GM18508 (cell line): ENCODE measurements around the gene COL21A1.
A peak's percentile ranks its signal among the peaks of the same experiment; 100 is the strongest.
"Not testable (repeated sequence)": the region's sequence is repeated elsewhere in the genome, so short reads cannot be mapped to it uniquely, and the experiment has no call there.

ENCODE experiments used
- ATAC-seq: cut with Tn5 transposase; IDR thresholded peaks from one replicate; pipeline ENCODE4 v1.9.1; 2021; ENCODE audit warnings: moderate number of reproducible peaks; ENCODE audit not compliant: insufficient read depth, unreplicated experiment

COL21A1 gene

DNA sequence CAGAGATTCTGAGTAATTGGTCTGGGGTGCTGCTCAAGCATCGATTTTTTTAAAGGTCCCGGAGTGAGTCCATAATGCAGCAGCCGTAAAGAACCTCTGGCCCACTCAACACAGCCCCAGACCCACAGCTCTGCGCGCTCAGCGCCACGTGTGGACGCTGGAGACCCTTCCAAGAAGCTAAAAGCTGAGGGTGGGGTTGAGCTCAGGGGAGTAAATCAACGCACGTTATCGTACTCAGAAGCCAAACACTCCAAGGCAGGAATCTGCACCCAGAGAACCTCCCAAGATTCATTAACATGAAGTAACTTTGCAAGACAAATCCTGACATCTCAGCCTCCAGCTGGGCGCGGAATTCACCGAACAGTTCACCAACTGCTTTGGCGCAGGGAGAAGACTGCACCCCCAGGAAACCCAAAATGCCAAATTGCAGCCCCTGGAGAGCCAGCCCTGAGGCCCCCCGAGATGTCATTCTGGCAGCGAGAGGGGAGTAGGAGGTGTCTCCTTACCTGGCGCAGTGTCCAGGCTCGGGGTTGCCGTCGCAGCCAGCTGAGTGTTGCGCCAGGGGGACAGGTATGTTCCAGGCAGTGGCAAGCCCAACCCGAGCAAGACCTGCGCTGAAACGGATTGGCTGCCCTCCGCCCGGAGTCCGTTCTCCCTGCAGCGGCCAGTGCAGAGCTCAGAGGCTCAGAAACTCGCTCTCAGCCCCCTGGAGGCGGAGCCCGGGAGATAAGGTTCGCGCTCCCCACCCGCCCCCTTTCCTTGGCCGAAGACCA lies at the start of gene COL21A1:
COL21A1 (minus strand) TSS at position 700 of the 773 bp plus-strand sequence. CDS start 64,962 bp downstream, outside the sequence.
- no peak for ATAC-seq

DNA sequence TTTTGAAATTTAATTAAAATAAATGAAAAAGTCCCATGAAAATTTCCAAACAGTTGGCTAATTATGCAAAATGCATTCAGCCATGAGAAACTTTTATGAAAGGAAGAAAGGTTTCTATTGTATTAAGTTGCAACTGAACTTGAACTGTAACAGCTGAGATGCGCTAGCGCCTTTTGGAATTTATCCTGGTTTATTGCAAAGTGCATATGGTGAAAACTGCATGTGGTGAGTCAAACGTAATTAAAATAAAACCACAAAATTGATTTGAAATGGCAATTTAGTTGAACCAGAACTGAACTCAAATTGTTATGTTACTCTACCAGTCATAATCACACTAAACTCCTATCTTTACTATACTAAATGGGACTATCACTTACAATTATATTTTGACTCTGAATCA lies 46.4 kb upstream of the COL21A1 start:
- no peak for ATAC-seq

DNA sequence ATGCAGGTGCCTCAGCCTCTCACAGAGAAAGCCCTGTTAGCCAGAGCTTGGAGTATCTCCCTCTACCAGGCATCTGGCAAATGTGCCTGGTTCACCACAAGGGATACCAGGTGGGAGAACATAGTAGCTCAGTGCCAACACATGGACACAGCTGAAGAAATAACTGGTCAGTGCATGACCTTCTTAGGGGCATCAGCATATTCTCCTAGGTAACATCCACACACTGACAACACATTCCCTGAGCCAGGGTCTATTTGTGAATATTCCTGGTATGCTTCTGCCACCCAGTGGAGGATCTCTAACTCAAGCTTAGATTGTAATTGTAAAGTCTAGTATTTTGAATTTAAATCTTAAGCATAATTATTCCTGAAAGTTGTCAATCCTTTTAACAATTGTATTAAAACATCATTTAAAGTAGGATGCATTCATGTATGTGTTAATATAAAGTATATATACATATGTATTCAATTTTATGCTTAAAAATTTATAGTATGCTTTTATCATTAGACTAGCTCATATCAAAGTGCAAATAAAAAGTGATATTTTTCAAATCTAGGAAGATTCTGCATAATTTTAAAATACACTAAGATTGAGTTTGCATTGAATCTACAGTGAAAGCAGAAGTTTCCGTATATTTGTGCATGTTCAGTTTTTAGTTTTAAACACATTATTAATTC lies 45.3 kb upstream of the COL21A1 start:
- ATAC-seq: no peak

DNA sequence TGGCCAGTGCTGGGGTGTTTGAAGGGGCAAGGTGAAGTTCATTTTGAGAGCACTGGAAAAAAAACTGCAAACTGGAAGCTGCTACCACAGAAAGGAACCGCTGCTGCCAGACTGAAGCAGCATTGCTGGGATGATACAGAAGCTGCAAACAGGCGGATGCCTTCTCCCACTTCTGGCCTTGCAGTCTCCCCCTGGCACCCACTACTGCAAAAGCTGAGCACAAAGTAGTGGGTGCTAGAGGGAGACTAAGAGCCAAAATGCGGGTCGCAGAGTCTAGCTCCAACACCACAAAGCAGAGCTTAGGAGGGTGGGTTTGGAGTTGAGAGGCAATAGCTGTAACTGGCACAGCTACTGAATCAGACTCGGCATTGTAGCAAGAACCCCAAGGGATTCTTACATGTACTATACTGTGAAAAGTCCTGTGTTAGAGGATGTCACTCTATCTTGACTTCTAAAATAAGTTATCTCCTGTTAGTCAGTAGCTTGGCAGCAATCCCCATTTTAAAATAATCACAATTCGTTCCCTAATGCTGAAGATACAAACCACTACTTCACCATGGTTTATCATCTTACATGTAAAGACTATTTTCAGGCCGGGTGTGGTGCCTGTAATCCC lies 44.0 kb upstream of the COL21A1 start:
- no peak for ATAC-seq

DNA sequence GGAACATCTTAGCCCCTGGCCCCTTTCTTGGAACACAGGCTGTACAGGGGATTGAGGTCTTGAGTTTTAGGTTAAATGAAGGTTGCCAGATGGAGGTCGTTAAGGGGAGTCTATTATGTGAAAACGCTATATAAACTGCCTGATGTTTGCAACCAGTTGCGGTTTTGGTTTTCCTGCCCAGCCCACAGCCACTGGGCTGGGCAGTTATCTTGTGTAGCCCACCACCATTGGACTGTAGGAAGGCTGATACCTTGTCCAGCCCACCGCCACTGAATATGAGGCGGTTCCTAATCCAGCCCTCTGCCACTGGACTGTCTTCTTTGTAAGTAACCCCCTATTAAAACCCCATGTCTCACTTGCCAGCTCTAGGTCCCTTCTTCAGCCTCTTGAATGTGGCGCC lies 42.3 kb upstream of the COL21A1 start:
- ATAC-seq: no peak

DNA sequence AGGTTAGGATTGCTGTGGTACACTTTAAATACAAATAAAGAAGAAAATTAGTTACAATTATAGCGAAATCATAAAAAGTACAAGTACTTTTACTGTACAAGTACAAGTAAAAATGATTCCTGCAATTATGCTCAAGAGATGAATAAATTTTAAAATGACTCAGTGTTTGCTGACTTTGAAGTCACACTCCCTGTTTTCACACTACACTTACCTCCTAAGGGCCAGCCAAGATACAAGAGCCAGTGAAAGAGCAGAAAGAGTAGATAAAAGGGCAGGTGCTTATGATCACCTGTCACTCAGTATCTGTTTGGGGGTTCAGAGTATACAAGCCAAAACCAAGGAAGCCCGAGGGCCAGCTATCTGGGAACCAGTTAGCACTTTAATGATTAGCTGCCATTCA lies 41.0 kb upstream of the COL21A1 start:
- ATAC-seq: no peak

DNA sequence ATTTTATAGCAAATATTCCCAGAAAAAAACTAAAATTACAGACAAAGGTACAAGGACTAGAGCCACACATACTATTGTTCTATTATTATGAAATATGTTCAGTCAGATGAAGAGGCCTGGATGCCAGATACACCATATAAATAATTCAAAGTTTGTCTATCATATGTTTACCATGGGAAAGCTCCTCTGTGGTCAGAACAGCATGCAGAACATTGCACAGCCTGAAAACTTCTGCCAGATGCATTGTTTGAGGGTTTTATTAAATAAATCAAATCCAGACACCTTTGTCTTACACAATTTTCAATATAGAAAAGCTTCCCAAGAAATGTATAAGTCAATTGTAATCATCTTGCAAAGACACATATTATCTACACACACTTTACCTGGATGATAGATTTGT lies 35.0 kb upstream of the COL21A1 start:
- ATAC-seq: no peak

DNA sequence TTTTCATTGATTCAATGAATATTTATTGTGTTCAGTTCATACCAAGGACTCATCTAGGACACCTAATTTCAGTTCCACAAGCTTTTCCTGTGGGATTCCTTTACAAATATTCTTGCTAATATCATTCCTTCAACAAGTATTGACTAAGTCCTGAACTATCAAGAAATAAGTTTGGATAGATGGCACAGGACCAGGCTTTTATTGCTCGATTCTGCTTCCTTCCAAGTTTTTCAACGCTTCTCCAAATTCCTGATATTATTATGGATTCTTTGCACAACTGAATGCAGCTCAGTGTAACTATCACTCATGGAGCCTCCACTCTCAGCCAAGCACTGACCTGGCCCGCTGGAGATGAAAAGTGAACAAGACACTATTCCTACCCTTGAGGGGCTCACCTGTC lies 32.7 kb upstream of the COL21A1 start:
- no peak for ATAC-seq

DNA sequence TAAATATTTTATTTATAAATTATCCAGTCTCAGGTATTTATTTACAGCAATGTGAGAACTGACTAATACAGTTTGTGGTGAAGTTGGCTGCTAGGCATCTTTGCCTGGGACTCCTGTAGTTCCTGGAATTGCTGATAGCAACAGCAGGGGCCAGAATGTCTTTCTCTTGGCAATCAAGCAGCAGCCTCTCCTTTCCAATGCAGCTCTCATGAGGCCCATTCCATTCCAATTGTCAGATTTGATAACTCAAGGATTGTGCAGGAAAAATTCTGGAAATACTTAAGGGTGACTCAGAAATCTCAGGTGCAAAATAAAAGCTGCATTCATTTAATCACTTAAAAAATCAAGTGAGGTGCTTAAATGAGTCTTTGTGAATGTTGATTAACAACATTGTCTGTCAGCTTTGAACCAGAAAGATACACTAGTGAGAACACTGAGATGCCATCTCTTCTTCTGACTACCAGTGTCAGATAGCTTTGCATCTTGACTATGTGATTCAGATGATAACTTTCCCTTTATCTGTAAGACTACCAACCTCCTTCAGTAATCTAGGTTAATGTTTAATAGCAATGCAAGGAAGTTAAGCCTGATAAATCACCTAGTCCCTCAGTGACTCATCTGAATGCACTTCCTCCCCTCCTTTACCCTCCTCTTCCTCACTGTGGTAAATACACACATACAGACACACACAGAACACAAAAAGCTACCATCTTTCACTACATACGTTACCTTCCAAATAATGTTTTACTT lies 32.1 kb upstream of the COL21A1 start:
- peak; percentile 75 for ATAC-seq

DNA sequence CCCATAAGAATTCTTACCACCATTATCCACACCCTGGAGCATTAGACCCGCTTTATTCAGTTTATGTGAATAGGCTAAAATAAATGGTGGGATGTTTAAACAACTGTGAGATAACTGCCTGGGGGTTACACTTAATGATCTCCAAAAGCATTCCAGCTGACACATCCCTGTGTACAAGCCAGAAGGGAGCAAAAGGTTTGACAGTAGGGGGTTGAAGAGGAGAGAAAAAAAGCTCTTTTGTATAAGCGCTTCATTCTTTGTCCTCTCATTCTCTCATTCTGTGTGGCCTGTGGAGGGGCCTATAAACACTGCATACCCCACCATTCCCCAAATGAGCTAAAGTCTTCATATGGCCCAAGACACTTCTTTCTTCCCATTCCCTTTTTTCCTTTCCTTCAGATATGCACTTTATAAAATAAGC lies 30.8 kb upstream of the COL21A1 start:
- ATAC-seq: no peak

DNA sequence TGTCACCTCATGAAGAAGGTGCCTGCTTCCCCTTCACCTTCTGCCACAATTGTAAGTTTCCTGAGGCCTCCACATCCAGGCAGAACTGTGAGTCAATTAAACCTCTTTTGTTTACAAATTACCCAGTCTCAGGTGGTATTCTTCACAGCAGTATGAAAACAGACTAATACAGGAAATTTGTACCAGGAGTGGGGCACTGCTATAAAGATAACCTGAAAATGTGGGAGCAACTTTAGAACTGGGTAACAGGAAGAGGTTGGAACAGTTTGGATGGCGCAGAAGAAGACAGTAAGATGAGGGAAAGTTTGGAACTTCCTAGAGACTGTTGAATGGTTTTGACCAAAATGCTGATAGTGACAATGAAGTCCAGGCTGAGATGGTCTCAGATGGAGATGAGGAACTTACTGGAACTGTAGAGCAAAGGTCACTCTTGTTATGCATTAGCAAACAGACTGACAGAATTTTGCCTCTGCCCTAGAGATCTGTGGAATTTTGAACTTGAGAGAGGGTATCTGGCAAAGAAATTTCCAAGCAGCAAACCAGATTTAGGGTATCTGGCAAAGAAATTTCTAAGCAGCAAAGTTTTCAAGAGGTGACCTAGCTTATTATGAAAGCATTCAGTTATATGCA lies 23.5 kb upstream of the COL21A1 start:
- ATAC-seq: no peak

DNA sequence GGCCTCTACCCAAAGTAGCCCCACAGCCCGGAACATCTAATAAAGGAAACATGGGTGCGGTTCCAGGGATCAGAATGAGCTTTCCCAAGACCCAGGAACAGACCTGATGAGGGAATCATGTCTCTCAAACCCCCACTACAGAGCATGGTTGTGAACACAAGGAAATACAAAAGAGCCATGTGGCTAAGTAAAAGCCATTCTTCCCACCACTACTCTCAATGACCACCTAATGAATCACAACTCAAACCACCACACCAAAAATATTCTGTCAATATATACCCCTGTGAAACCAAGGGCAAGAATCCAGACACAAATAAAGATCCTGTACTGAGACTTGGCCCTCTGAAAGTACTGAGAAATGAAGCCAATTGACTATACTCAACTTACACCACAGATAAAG lies 20.9 kb upstream of the COL21A1 start:
- ATAC-seq: no peak

DNA sequence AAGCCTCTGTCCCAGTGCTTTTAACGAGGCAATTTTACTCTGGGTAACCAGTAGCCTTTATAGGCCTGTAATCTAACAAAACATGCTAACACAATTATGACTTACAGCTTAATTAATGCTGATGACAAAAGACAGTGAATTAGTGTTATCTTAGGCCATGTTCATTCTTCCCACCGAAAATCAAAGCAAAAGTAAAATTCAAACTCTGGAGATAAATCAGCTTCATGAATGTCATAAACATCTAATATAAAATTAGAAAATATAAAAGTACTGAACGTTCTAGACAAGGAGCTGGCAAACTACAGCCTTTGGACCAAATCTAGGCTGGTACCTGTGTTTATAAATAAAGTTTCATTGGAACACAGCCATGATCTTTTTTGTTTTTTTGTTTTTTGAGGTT lies 18.6 kb upstream of the COL21A1 start:
- no peak for ATAC-seq

DNA sequence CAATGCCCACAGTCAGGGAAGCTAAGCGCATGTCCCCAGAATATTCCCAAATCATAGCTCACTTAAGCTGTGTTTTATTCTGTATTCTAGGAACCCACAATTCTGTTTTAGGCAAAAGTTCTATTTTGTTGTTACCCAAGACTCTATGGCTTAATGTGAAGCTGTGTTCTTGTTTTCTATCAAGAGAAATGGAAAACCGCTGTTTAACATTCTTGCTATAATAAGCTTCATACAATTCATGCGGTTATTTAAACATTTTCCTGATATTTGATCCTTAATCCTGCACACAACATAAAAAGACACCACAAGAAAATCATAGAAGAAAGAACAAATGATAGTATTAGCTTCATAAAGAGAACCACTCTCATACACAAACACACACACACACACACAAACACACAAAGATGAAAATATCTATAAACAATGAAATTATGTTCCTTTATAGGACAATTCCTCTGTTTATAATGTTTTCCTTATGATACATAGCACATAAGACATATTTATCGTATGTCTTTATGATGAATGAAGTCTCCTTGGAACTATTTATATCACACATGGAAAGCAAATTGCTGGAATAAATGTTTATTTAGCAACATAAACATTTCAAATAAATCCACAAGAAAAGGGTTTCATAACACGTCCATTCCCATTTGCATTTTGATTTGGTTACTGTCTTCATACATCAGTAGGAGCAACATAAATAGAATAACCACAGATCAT lies 16.4 kb upstream of the COL21A1 start:
- ATAC-seq: no peak

DNA sequence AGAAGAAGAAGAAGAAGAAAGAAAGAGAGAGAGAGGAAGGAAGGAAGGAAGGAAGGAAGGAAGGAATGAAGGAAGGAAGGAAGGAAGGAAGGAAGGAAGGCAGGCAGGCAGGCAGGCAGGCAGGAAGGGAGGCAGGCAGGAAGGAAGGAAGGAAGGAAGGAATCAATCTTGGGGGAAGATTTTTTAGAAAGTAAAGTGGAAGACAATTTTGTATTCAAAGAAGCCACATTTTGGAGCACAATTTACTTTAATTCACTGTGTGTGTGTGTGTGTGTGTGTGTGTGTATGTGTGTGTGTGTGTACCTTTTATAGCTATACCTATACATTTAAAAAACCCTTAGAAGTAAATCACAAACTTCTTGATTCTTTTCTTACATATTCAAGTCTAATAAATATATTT lies 13.2 kb upstream of the COL21A1 start:
- ATAC-seq: not testable (repeated sequence)

DNA sequence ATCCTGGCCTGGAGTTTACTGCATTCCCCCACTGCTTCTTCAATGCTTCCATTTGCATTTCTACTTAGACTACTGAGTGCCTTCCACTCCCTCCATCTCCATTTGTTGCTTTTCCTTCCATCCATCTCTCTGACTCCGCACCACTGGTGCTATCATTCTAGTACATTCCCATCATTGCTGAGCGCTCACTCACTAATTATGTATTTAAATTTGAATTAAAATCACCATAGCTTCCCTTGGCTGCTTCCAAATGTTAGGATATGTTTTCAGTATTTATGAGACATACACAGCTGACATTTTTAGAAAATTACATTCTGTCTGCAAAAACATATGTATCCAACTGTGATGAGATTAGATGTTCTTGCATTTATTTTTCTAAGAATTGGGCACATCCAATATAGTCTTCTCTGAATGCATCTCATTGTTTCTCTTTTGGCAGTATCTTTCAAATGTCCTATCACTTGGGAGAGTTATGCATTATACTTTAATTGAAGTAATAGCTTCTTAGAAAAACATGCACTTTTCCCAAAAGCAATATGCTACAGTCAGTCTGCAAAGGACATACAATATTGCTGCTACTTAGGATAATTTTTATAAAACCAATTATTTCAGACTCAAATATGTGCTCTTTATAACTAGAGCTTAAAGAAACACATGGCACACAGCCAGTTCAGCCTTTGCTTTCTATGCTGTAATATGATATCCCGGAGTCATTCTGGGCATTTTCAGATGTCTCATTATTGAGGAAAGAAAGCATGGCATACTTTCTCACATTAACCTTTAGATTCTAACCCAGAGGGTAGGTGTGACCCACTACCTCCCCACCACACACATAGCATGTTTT lies 12.1 kb upstream of the COL21A1 start:
- ATAC-seq: no peak

DNA sequence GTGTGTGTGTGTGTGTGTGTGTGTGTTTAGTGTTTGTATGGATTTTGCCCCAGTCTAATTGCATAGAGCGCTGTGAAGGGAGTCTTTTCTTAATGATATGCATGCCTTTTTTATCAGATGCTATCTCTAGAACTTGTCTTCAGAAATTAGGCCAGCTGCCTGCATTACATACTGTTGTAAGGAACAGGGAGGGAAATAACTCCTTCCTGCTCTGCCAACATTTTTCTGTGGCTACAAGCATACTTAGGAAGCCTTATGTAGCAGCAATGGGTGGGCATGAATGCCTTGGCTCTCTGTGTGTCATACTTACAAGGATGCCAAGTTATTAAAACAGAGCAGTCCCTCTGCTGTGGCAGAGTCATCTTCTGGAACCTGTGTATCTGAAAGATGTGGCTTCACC lies 8.0 kb upstream of the COL21A1 start:
- ATAC-seq: no peak

DNA sequence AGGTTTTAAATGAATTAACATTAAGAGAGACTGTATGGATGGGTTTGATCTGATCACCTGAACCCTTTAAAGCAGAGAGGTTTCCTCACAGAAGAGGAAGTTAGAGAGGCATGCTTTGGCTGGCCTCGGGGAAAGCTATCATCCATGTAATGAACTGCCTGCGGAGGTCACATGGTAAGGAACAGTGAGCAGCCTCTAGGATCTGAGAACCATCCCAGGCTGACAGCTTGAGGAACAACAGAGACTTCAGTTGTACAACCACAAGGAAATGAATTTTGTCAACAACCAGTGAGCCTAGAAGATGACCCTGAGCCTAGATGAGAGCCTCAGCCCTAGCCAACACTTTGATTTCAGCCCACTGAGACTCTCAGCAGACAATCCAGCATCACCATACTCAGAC lies 2.9 kb upstream of the COL21A1 start:
- ATAC-seq: no peak

DNA sequence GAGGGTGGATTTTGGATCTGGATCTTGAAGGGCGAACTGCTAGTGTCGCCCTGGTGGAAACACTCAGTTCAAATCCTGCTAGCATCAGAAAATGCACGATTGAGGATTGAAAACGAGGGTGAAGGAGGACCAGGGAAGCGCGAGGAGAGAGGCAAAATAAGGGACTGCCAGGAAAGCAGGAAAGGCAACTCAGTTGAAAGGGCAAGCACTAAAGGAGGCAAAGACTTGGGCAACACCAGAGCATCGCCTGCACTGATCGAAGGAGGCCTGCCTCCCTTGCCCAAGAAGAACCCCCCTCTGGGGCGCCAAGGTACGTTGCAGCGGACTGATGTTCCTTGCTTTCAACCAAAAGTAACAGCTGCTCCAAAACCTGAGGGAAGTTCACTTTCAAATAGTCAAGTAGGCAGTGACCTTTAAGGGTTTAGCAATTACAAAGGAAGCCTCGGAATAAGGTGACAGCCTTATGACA lies 308 bp upstream of the COL21A1 start:
- ATAC-seq: no peak
